ENCODE results near the gene CFAP54.
A peak's percentile ranks its signal among the peaks of the same experiment; 100 is the strongest.
"Not testable (repeated sequence)": the region's sequence is repeated elsewhere in the genome, so short reads cannot be mapped to it uniquely, and the experiment has no call there.

The CFAP54 gene

GRCh38 chr12:96489392-96490056 lies at the start of gene CFAP54:
CFAP54 (plus strand) TSS chr12:96489577; CDS start chr12:96489610, 33 bp downstream.
- DNase-seq = peak; percentile 95

GRCh38 chr12:96441816-96442215 lies 47.6 kb upstream of the CFAP54 start:
- DNase-seq = no peak

- no peak for DNase-seq
These were observed 46.5 kb upstream of the CFAP54 start for GRCh38 chr12:96442906-96443305.

- DNase-seq = no peak
These were observed 45.0 kb upstream of the CFAP54 start for GRCh38 chr12:96444399-96444798.

- DNase-seq = no peak
These were observed 43.4 kb upstream of the CFAP54 start for GRCh38 chr12:96445691-96446583.

GRCh38 chr12:96447256-96447655 lies 42.1 kb upstream of the CFAP54 start:
- no peak for DNase-seq

- no peak for DNase-seq
These were observed 41.1 kb upstream of the CFAP54 start for GRCh38 chr12:96448300-96448699.

- DNase-seq = no peak
These were observed 37.0 kb upstream of the CFAP54 start for GRCh38 chr12:96452261-96452922.

GRCh38 chr12:96454396-96454795 lies 35.0 kb upstream of the CFAP54 start:
- no peak for DNase-seq

GRCh38 chr12:96456265-96456974 lies 33.0 kb upstream of the CFAP54 start:
- DNase-seq = no peak

GRCh38 chr12:96457191-96457930 lies 32.0 kb upstream of the CFAP54 start:
- no peak for DNase-seq

- not testable (repeated sequence) for DNase-seq
These were observed 30.1 kb upstream of the CFAP54 start for GRCh38 chr12:96459281-96459680.

GRCh38 chr12:96462571-96463280 lies 26.7 kb upstream of the CFAP54 start:
- no peak for DNase-seq

GRCh38 chr12:96465896-96466295 lies 23.5 kb upstream of the CFAP54 start:
- no peak for DNase-seq

- DNase-seq = no peak
These were observed 22.2 kb upstream of the CFAP54 start for GRCh38 chr12:96466939-96467751.

GRCh38 chr12:96471368-96472050 lies 17.9 kb upstream of the CFAP54 start:
- no peak for DNase-seq

- DNase-seq = no peak
These were observed 17.0 kb upstream of the CFAP54 start for GRCh38 chr12:96472384-96472783.

- DNase-seq = no peak
These were observed 15.8 kb upstream of the CFAP54 start for GRCh38 chr12:96473394-96474093.

GRCh38 chr12:96474206-96474605 lies 15.2 kb upstream of the CFAP54 start:
- no peak for DNase-seq

All from NCI-H748 treated with DMSO at 0.1 percent for 48 hours (cell line).